Activated T-helper 1 cell treated with Interleukin-2 at 50 U/mL for 16 hours (primary cell): ENCODE data around the gene LRP1.

ENCODE experiments used
- DNase-seq: peaks from one replicate; pipeline ENCODE4 v3.0.0-alpha.2; 2020; ENCODE audit warnings: low read depth

Gene LRP1

DNA sequence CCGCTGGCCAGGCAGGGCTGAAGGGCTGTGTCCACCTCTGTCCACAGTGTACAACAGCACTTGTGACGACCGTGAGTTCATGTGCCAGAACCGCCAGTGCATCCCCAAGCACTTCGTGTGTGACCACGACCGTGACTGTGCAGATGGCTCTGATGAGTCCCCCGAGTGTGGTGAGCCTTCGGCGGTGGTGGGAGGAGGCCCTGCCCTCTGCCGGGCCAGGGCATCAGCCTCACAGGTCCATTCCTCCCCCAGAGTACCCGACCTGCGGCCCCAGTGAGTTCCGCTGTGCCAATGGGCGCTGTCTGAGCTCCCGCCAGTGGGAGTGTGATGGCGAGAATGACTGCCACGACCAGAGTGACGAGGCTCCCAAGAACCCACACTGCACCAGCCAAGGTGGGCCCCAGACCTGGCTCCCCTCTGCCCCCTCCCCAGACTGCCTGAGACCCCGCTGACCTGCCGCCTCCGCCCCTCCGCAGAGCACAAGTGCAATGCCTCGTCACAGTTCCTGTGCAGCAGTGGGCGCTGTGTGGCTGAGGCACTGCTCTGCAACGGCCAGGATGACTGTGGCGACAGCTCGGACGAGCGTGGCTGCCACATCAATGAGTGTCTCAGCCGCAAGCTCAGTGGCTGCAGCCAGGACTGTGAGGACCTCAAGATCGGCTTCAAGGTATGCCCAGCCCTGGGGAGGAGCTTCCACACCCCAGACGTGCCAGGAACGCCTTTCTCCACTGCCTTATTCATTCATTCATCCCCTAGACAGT is 67.5 kb downstream of the LRP1 start:
- no peak for DNase-seq

DNA sequence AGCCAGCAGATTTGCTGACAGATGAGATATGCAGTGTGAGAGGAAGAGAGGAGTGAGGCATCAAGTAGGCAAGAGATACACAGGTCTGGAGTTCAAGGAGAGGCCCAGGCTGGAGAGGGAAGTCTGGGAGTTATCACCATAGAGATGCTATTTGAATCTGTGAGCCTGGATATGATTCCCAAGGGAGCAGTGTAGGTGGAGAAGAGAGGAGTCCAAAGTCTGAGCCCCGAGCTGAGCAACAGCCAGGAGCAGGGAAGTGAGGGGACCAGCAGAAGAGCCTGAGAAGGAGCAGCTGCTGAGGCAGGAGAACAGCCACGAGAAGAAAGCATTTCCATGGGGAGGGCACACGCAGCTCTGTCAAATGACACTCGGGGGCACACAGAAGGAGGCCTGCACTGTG is 68.2 kb downstream of the LRP1 start:
- no peak for DNase-seq

DNA sequence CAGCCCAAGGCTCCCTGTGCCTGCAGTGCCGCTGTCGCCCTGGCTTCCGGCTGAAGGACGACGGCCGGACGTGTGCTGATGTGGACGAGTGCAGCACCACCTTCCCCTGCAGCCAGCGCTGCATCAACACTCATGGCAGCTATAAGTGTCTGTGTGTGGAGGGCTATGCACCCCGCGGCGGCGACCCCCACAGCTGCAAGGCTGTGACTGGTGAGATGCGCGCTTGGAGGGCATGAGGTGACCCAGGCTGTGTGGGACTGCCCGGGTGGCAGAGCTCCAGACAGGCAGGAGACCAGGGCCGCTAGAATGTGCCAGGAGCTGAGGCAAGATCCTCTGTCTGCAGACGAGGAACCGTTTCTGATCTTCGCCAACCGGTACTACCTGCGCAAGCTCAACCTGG is 68.7 kb downstream of the LRP1 start:
- no peak for DNase-seq

DNA sequence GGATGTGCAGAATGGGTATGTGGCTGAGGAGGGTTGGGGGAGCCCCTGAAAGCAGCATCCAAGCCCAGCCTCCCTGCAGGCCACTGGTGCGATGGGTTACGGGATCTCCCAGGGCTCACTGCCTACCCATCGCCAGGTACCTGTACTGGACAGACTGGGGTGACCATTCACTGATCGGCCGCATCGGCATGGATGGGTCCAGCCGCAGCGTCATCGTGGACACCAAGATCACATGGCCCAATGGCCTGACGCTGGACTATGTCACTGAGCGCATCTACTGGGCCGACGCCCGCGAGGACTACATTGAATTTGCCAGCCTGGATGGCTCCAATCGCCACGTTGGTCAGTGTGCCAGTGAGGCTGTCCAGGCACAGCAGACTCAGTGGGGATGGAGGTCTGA is 70.0 kb downstream of the LRP1 start:
- DNase-seq, result no peak

DNA sequence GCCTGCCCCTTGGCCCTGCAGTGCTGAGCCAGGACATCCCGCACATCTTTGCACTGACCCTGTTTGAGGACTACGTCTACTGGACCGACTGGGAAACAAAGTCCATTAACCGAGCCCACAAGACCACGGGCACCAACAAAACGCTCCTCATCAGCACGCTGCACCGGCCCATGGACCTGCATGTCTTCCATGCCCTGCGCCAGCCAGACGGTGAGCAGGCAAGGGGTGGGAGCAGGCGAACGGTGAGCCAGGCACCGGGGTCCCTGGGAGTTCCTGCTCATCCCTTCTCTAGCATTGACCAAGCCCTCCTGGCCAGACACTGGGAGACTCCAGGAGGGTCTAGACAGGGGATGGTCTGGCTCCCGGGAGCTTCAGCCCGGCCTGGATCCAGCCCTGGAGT is 70.9 kb downstream of the LRP1 start:
- no peak for DNase-seq

DNA sequence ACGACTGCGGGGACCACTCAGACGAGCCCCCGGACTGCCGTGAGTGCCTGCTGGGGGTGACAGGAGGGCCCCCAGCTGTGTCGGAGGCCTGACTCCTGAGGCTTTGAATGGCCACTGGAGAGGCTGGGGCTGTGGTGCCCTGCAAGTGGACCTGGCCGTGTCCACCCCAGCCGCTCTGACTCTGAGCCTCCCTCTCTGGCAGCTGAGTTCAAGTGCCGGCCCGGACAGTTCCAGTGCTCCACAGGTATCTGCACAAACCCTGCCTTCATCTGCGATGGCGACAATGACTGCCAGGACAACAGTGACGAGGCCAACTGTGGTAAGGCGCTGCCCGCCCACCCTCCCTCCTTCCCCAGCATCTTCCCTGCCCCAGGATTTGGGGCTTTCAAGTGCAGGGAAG is 72.2 kb downstream of the LRP1 start:
- no peak for DNase-seq

DNA sequence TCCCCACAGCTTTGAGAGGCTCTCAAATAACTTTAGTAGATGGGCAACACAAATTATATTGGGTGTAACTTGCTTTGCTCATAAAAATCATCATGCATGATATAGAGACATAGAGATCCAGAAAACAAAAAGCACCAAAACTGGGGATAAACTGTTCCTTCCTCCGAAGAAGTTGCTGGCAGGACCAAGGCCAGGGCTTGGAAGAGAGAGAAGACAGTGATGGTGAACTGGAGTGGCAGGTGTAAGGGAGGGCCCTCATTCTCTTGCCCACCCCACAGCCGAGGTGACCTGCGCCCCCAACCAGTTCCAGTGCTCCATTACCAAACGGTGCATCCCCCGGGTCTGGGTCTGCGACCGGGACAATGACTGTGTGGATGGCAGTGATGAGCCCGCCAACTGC is 72.9 kb downstream of the LRP1 start:
- no peak for DNase-seq

DNA sequence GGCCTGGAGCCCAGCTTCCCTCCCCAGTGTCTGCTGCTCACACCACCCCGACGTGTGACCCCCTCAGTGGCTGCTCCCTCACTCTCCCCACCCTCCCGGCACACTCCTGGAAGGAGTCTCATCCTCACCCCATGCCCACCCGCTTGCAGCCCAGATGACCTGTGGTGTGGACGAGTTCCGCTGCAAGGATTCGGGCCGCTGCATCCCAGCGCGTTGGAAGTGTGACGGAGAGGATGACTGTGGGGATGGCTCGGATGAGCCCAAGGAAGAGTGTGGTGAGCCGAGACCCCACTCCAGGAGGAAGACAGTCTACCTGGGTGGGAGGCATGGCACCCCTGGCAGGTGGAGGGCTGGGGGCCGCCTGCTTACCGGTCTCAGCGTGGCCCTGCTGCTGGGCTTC is 73.3 kb downstream of the LRP1 start:
- DNase-seq, result no peak

DNA sequence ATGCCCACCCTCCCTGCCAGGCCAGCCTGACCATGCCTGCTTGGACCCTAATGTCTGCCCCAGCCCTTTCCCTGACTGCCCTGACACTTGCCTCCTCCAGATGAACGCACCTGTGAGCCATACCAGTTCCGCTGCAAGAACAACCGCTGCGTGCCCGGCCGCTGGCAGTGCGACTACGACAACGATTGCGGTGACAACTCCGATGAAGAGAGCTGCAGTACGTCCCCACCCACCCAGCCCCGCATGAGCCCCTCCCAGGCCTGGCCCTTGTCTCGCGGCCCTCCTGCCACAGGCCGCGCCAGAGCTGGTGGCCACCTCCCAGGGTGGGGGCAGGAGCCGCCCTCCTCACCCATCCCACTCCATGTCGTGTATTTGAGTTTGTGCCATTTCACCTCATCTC is 74.0 kb downstream of the LRP1 start:
- DNase-seq, result no peak

DNA sequence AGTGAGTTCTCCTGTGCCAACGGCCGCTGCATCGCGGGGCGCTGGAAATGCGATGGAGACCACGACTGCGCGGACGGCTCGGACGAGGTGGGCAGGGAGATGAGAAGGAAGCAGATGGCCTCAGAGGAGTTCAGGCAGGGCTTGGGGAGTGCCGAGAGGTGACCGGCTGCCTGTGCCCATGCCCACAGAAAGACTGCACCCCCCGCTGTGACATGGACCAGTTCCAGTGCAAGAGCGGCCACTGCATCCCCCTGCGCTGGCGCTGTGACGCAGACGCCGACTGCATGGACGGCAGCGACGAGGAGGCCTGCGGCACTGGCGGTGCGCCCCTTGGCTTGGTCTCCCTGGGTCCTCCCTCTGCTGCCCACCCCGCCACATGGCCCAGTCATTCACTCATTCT is 74.9 kb downstream of the LRP1 start:
- DNase-seq, result no peak

DNA sequence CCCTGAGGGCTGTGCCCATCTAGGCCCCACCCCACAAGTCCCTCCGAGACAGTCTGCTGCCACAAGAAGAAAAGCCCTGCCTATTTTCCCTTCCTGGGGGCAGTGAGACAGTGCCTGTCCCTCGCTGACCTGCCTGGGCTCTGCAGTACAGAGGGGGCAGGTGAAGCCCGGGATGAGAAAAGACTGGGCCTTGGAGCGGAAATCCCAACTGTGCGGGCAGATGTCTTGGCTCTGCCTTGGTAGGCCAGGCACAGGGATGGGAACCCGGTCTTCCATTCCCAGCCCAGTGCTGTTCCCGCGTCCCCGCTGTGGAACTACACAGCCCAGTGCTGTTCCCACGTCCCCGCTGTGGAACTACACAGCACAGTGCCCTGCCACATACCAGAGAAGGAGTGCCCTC is 75.5 kb downstream of the LRP1 start:
- no peak for DNase-seq

DNA sequence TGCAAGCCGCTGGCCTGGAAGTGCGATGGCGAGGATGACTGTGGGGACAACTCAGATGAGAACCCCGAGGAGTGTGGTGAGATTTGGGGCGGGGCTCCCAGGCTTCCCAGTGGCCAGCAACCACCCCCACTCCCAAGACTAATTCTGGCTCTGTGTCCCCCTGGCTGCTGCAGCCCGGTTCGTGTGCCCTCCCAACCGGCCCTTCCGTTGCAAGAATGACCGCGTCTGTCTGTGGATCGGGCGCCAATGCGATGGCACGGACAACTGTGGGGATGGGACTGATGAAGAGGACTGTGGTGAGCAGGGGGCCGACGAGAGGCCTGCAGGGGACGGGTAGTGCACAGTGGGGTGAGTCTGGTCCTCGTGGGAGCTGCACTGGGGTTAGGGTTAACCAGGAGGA is 76.2 kb downstream of the LRP1 start:
- DNase-seq, result no peak

DNA sequence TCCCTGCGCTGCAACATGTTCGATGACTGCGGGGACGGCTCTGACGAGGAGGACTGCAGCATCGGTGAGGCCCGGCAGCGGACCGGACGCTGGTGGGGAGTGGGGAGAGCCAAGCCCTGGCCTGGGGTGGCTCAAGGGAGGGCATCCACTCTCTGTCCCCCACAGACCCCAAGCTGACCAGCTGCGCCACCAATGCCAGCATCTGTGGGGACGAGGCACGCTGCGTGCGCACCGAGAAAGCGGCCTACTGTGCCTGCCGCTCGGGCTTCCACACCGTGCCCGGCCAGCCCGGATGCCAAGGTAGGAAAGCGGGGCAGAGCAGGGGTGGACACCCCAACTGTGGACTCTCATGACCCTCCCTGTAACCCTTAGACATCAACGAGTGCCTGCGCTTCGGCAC is 76.9 kb downstream of the LRP1 start:
- DNase-seq, result no peak

DNA sequence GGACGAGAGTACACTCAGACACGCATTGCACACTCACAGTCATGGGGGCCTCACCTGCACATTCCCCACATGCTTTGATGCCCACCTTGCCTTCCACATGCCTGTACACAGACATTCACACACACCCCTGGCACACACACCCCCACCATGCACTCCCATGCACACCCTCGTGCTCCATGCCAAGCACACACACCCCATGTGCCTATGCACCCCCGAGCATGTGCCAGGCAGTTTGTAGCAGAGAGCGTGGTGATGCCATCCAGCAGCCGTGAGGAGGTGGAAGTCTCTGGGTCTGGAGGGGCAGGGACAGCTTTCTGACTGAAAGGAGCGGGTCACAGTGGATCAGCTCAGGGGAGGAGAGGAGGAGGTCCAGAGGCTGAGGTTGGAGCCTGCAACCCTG is 77.6 kb downstream of the LRP1 start:
- no peak for DNase-seq

DNA sequence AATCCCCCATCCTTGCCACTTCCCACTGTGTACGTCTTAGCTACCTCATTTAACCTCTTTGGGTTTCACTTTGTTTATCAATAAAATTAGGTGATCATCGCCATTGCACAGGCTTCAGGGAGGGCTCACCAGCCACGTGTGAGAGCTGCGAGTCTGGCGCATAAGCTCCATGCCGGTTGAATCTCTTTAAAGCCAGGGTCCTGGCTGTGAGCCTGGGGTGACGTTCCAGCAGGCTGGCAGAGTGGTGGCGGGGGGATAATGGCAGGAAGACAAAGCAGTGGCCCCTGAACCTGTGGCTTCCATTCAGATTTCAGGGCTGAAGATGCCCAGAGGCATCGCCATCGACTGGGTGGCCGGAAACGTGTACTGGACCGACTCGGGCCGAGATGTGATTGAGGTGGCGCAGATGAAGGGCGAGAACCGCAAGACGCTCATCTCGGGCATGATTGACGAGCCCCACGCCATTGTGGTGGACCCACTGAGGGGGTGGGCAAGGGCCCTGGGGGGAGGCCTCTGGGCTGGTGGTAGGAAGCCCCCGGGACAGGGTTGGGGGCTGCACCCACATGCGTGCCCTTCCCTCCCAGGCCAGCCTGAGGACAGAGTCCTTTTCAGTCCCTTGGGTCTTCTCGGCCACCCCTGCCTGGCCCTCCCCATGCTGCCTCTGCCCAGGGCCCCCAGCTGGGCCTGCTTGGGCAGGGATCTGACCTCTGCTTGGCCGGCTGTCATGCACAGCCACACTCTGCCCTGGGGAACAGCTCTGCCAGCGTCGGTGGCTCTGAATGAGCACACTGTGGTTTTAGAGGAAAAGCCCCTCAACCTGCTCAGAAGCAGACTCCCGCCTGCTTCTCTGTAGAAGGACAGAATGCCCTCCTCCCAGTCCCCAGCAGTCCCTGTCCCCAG is 79.7 kb downstream of the LRP1 start:
- no peak for DNase-seq

DNA sequence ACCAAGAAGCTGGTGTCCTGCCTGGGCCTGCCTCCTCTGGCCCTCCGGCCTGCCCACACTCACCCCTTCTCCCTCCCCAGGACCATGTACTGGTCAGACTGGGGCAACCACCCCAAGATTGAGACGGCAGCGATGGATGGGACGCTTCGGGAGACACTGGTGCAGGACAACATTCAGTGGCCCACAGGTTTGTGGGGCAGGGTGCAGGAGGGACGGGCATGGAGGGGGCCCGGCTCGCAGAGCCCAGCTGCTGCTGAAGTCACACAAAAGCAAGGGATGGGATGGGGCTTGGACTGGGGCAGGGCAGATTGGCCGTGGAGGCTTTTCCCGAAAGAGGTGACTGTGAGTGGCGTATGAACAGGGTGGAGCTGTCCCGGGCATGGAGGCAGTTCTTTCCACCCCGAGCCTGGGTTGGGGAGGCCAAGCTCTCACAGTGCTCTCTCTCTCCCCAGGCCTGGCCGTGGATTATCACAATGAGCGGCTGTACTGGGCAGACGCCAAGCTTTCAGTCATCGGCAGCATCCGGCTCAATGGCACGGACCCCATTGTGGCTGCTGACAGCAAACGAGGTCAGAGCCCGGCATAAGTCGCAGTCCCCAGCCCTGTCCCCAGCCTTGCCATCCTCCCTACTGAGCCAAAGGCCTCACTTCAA is 80.5 kb downstream of the LRP1 start:
- DNase-seq, result no peak

DNA sequence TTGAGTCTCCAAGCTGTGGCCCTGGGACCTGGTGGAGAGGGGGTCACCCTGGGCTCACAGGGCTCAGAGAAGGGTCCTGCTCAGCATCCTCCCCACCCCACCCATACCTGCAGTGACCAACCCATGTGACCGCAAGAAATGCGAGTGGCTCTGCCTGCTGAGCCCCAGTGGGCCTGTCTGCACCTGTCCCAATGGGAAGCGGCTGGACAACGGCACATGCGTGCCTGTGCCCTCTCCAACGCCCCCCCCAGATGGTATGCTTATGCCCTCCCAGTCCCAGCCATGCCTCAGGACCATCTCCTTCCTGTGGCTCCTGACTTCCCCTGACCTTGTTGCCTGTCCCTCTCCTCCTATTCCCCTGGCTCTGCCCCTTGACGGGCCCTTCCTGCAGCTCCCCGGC is 81.6 kb downstream of the LRP1 start:
- no peak for DNase-seq

DNA sequence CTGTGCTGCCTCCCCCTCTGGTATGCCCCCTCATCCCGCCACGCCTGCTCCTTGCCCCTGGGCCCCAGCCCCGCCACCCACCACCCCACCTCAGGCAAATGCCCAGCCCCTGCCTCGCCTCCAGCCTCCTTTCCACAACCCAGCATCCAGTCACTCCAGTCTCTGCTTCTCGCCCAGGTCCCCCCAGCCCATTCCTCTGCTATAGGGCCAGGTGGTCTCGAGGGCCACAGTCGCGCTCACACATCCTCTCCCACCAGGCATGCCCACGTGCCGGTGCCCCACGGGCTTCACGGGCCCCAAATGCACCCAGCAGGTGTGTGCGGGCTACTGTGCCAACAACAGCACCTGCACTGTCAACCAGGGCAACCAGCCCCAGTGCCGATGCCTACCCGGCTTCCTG is 82.2 kb downstream of the LRP1 start:
- DNase-seq, result no peak

DNA sequence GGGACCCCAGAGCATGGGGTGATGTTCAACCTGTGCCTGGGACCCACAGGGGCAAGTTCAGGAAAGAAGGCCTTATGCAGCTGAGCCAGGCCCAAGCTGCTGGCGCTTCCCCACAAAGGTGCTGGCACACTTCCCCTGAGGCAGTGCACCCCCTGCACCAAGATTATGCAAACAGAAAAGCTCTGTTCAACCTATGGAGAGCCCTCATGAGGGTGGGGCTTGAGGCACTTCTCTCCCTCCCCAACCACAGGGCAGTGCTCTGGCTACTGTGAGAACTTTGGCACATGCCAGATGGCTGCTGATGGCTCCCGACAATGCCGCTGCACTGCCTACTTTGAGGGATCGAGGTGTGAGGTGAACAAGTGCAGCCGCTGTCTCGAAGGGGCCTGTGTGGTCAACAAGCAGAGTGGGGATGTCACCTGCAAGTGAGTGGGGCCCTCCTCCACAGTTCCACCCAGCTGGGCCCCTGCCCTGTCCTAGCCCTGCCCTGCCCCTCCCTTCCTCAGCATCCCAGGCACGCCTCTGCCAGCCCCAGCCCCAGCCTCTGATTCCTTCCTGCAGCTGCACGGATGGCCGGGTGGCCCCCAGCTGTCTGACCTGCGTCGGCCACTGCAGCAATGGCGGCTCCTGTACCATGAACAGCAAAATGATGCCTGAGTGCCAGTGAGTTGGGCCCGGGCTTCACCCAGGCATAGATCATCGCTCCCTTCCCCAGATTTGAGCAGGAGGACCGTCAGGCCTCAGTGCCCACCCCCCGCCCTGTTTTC is 82.8 kb downstream of the LRP1 start:
- no peak for DNase-seq

DNA sequence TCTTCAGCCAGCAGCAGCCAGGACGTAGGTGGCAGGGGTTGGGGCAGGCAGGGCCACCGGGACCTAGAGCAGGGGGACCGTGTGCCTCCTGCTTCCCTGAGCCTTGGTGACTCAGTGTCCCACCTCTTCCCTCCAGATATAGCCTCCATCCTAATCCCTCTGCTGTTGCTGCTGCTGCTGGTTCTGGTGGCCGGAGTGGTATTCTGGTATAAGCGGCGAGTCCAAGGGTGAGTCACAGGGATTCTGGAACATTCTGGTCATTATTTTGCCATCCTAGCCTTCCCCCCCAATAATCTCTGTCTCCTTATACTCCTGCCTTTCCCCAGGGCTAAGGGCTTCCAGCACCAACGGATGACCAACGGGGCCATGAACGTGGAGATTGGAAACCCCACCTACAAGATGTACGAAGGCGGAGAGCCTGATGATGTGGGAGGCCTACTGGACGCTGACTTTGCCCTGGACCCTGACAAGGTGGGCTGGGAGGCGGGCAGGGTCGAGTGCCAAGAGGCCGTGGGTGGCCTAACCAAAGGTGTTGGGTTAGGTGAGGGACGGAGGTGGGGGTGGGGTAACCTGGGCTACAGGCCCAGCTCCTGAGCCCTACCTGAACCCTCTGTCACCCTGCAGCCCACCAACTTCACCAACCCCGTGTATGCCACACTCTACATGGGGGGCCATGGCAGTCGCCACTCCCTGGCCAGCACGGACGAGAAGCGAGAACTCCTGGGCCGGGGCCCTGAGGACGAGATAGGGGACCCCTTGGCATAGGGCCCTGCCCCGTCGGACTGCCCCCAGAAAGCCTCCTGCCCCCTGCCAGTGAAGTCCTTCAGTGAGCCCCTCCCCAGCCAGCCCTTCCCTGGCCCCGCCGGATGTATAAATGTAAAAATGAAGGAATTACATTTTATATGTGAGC is 83.8 kb downstream of the LRP1 start:
- no peak for DNase-seq

DNA sequence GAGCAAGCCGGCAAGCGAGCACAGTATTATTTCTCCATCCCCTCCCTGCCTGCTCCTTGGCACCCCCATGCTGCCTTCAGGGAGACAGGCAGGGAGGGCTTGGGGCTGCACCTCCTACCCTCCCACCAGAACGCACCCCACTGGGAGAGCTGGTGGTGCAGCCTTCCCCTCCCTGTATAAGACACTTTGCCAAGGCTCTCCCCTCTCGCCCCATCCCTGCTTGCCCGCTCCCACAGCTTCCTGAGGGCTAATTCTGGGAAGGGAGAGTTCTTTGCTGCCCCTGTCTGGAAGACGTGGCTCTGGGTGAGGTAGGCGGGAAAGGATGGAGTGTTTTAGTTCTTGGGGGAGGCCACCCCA is 84.4 kb downstream of the LRP1 start:
- no peak for DNase-seq
